A673 (cell line): Measurements from ENCODE around the gene ETF1. TPM values are rescaled to one million over a fixed set of nuclear protein-coding genes. Genes with fewer than 3 reads are reported as not detected.

Experiments
- BruUV-seq: library from RNA; stranded (reverse); fragments of 400-500 nt; replicated peaks from 2 replicates; lab custom pipeline; 2021; lab: Mats Ljungman, UMichigan
- CTCF ChIA-PET: fragments of 300-600 bp; sonication (Branson Sonifier 250); formaldehyde crosslinking; loops from one replicate; lab custom pipeline; 2022; ENCODE audit warnings: antibody characterized with exemption; lab: Charles Lee
- POLR2A ChIA-PET: fragments of 300-600 bp; sonication (Branson Sonifier 250); formaldehyde crosslinking; loops from one replicate; lab custom pipeline; 2022; ENCODE audit warnings: antibody characterized with exemption; ENCODE audit not compliant: low non-redundant PET; lab: Charles Lee
- DNase-seq: peaks from one replicate; pipeline ENCODE4 v3.0.0-alpha.2; 2015; ENCODE audit warnings: low spot score
- H3K27ac ChIP-seq: fragments of 200-600 bp; sonication (generic); 2 replicates; pipeline ENCODE4 v1.5.1; 2016; ENCODE audit warnings: mixed run types, low read depth, mild to moderate bottlenecking, mixed read lengths, antibody characterized with exemption, low read length; ENCODE audit not compliant: poor library complexity, severe bottlenecking
- H3K27me3 ChIP-seq: fragments of 200-600 bp; sonication (generic); replicated peaks from 2 replicates; pipeline ENCODE4 v1.6.1; 2017; ENCODE audit warnings: mixed run types, low read depth, mild to moderate bottlenecking, mixed read lengths, antibody characterized with exemption, low read length; ENCODE audit not compliant: insufficient read depth, poor library complexity
- H3K36me3 ChIP-seq: fragments of 200-600 bp; sonication (generic); 2 replicates; pipeline ENCODE4 v1.6.1; 2016; ENCODE audit warnings: mixed run types, mild to moderate bottlenecking, mixed read lengths, antibody characterized with exemption, low read length; ENCODE audit not compliant: insufficient read depth, poor library complexity, severe bottlenecking
- H3K4me1 ChIP-seq: fragments of 200-600 bp; sonication (generic); 2 replicates; pipeline ENCODE4 v1.6.1; 2017; ENCODE audit warnings: mixed run types, mild to moderate bottlenecking, mixed read lengths, antibody characterized with exemption, low read length; ENCODE audit not compliant: insufficient read depth, poor library complexity, severe bottlenecking
- H3K4me3 ChIP-seq: fragments of 200-600 bp; sonication (generic); 2 replicates; pipeline ENCODE4 v1.5.1; 2016; ENCODE audit warnings: low read depth, mixed run types, mild to moderate bottlenecking, mixed read lengths, low read length; ENCODE audit not compliant: poor library complexity, severe bottlenecking
- H3K9me3 ChIP-seq: fragments of 200-600 bp; sonication (generic); 2 replicates; pipeline ENCODE4 v1.6.1; 2016; ENCODE audit warnings: mixed run types, low read depth, mild to moderate bottlenecking, mixed read lengths, antibody characterized with exemption, low read length; ENCODE audit not compliant: poor library complexity, severe bottlenecking
- EZH2 ChIP-seq: fragments of 200-600 bp; sonication (generic); IDR thresholded peaks from 2 replicates; pipeline ENCODE4 v1.6.1; 2017; ENCODE audit warnings: borderline replicate concordance, low read depth, mild to moderate bottlenecking, mixed read lengths, antibody characterized with exemption, low read length; ENCODE audit not compliant: poor library complexity, severe bottlenecking
- intact Hi-C: fragments of 100-400 bp; cut with micrococcal nuclease; formaldehyde crosslinking; loops from one replicate; pipeline ENCODE4 v1.10.0; 2022; ENCODE audit not compliant: unreplicated experiment
- total RNA-seq: library from RNA; stranded (reverse); gene quantifications from 2 replicates; pipeline ENCODE4 v1.2.3, GENCODE V29; 2021
- TF ChIP-seq, protein P1 (sequence below): fragments of 300-800, 200-600 bp; sonication (generic); conservative IDR thresholded peaks from 2 replicates; pipeline ENCODE4 v1.5.1; 2017; ENCODE audit warnings: low read depth, mild to moderate bottlenecking, antibody characterized with exemption, low read length, moderate library complexity, mixed read lengths

The ETF1 gene
- total RNA-seq, 1 experiment from 2014 or later: 191 TPM

- Histone ChIP-seq H3K9me3 (no peaks in the 10 kb centered on the region), H3K27me3 (no peaks in the 10 kb centered on the region), H3K36me3 (peaks cover 60% of the 10 kb centered on the region), H3K4me3 (peak overlapping the region; percentile 84), H3K27ac (peak overlapping the region; percentile 10), H3K4me1 (peaks cover 17% of the 10 kb centered on the region)
- intact Hi-C loops: no loop called here
- BruUV-seq: no TSS peak
- DNase-seq: no peak
- CTCF ChIA-PET: no interaction called here
- POLR2A ChIA-PET: interaction anchor here (0.6 kb wide), 1 partner anchor 188 kb away, joined by 5 read pairs; no protein-coding TSS in a partner anchor
- TF ChIP-seq, protein P1, sequence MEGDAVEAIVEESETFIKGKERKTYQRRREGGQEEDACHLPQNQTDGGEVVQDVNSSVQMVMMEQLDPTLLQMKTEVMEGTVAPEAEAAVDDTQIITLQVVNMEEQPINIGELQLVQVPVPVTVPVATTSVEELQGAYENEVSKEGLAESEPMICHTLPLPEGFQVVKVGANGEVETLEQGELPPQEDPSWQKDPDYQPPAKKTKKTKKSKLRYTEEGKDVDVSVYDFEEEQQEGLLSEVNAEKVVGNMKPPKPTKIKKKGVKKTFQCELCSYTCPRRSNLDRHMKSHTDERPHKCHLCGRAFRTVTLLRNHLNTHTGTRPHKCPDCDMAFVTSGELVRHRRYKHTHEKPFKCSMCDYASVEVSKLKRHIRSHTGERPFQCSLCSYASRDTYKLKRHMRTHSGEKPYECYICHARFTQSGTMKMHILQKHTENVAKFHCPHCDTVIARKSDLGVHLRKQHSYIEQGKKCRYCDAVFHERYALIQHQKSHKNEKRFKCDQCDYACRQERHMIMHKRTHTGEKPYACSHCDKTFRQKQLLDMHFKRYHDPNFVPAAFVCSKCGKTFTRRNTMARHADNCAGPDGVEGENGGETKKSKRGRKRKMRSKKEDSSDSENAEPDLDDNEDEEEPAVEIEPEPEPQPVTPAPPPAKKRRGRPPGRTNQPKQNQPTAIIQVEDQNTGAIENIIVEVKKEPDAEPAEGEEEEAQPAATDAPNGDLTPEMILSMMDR: no peak
- no peak for TF ChIP-seq EZH2
Measured at GRCh38 chr5:138573223-138573622, 30.2 kb upstream of the ETF1 start.

DNA sequence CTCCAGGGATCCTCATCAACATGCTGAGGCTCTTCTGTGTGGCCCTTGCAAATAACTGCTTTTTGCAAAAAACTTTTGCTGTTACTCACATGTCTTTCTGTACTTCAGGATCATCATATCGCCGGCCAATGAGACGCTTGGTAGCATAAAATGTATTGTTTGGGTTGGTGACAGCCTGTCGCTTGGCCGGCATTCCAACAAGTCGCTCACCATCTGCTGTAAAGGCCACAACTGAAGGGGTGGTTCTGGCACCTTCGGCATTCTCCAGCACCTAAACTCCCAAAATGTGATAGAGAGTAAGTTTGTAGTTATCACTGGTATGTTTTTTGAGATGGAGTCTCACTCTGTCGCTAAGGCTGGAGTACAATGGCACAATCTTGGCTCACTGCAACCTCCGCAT lies 27.8 kb upstream of the ETF1 start:
- POLR2A ChIA-PET: interaction anchor here (0.6 to 0.7 kb wide), 2 partner anchors 30 to 461 kb away, joined by 3 to 6 read pairs; no protein-coding TSS in a partner anchor
- Histone ChIP-seq H3K36me3 (peaks cover 84% of the 10 kb centered on the region), H3K9me3 (no peaks in the 10 kb centered on the region)

DNA sequence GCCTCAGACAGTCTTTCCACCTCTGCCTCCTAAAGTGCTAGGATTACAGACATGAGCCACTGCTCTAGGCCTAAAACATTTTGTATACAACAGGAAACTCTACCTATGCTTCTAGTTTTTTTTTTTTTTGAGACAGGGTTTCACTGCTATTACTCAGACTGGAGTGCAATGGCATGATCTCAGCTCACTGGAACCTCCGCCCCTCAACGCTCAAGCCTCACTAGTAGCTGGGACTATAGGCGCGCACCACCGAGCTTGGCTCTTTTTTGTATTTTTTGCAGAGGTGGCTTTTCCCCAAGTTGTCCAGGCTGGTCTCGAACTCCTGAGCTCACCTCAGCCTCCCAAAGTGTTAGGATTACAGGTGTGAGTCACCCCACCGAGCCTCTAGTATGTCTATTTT lies 26.7 kb upstream of the ETF1 start:
- POLR2A ChIA-PET: interaction anchor here (0.7 kb wide), 2 partner anchors 14 to 77 kb away, joined by 5 to 8 read pairs; no protein-coding TSS in a partner anchor
- no TSS peak for BruUV-seq
- Histone ChIP-seq H3K9me3 (no peaks in the 10 kb centered on the region), H3K36me3 (peaks cover 95% of the 10 kb centered on the region), H3K4me3 (no peak overlapping the region), H3K27me3 (no peaks in the 10 kb centered on the region), H3K27ac (no peak overlapping the region), H3K4me1 (peaks cover 14% of the 10 kb centered on the region)
- no peak for TF ChIP-seq EZH2
- TF ChIP-seq, protein P1: no peak
- CTCF ChIA-PET: interaction anchor here (0.5 kb wide), 1 partner anchor 22 kb away, joined by 4 read pairs; no protein-coding TSS in a partner anchor
- intact Hi-C loops: no loop called here
- DNase-seq: no peak

More for the DNA sequence above, 27.8 kb upstream of the ETF1 start:
- H3K4me3 ChIP-seq: no peak overlapping the region
- no TSS peak for BruUV-seq
- no peaks in the 10 kb centered on the region for H3K27me3 ChIP-seq
- no peak overlapping the region for H3K27ac ChIP-seq
- CTCF ChIA-PET: no interaction called here
- peaks cover 14% of the 10 kb centered on the region for H3K4me1 ChIP-seq
- TF ChIP-seq EZH2: no peak
- TF ChIP-seq, protein P1: no peak
- intact Hi-C loops: no loop called here
- no peak for DNase-seq
